GM12878 (cell line): Measurements from ENCODE around the gene DCST1. TPM values are rescaled to one million over a fixed set of nuclear protein-coding genes. Genes with fewer than 3 reads are reported as not detected.
A peak's percentile ranks its signal among the peaks of the same experiment; 100 is the strongest.

Source experiments
- ATAC-seq: fragments of 200-7000 bp; cut with Tn5 transposase; 3 replicates; pipeline ENCODE4 v1.9.1; 2020; ENCODE audit warnings: mild to moderate bottlenecking, moderate library complexity
- BruUV-seq: library from RNA; stranded (reverse); fragments of 400-500 nt; replicated peaks from 2 replicates; lab custom pipeline; 2021; lab: Mats Ljungman, UMichigan
- CTCF ChIA-PET: fragments of 300-600 bp; sonication (Branson Sonifier 250); formaldehyde crosslinking; extraction: SDS; loops from one replicate; lab custom pipeline; 2021; ENCODE audit warnings: inconsistent platforms; lab: Yijun Ruan, JAX
- POLR2A ChIA-PET: fragments of 350-600 bp; formaldehyde crosslinking; extraction: SDS; loops from one replicate; lab custom pipeline; 2021; ENCODE audit warnings: inconsistent platforms; lab: Charles Lee
- RAD21 ChIA-PET: fragments of 300-600 bp; sonication (Branson Sonifier 250); formaldehyde crosslinking; loops from one replicate; lab custom pipeline; 2023; ENCODE audit warnings: antibody characterized with exemption; ENCODE audit not compliant: unreplicated experiment; lab: Charles Lee
- SMC1A ChIA-PET: fragments of 300-600 bp; sonication (Branson Sonifier 250); formaldehyde crosslinking; loops from one replicate; lab custom pipeline; 2023; ENCODE audit not compliant: unreplicated experiment, uncharacterized antibody; lab: Charles Lee
- DNase-seq: peaks from one replicate; pipeline ENCODE4 v3.0.0-alpha.2; 2011; ENCODE audit warnings: low read depth, low spot score
- FAIRE-seq: peaks from 3 replicates; lab custom pipeline; 2011; peaks lifted over from hg19 to GRCh38; lab: Jason Lieb, UNC
- H2AFZ ChIP-seq: 2 replicates; pipeline ENCODE4 v1.6.0; 2011; ENCODE audit warnings: low read depth, low read length, control low read depth; ENCODE audit not compliant: control insufficient read depth
- H3K27ac ChIP-seq: 2 replicates; pipeline ENCODE4 v1.5.1; 2011; ENCODE audit warnings: control low read depth; ENCODE audit not compliant: control insufficient read depth, insufficient read depth
- H3K27me3 ChIP-seq, 2 experiments: replicated peaks in 1 of 2; 2 replicates each; pipeline versions ENCODE4 v1.6.0 to v1.6.1; 2011; ENCODE audit warnings: low read length in 1 of 2; ENCODE audit not compliant: control insufficient read depth in 2 of 2, insufficient read depth in 2 of 2
- H3K36me3 ChIP-seq, 2 experiments: 2 replicates each; pipeline ENCODE4 v1.5.1; 2011; ENCODE audit warnings: low read length in 1 of 2; ENCODE audit not compliant: control insufficient read depth in 2 of 2, insufficient read depth in 2 of 2
- H3K4me1 ChIP-seq: 2 replicates; pipeline ENCODE4 v1.6.1; 2011; ENCODE audit warnings: mild to moderate bottlenecking, low read length, moderate library complexity, mixed read lengths; ENCODE audit not compliant: control insufficient read depth, insufficient read depth
- H3K4me2 ChIP-seq: 2 replicates; pipeline ENCODE4 v1.6.0; 2011; ENCODE audit warnings: control low read depth; ENCODE audit not compliant: control insufficient read depth, insufficient read depth
- H3K4me3 ChIP-seq: fragments of 200-600 bp; sonication (generic); 2 replicates; pipeline ENCODE4 v1.5.1; 2016
- H3K79me2 ChIP-seq: 2 replicates; pipeline ENCODE4 v1.6.0; 2011; ENCODE audit warnings: low read length; ENCODE audit not compliant: control insufficient read depth, insufficient read depth
- H3K9ac ChIP-seq: 2 replicates; pipeline ENCODE4 v1.8.0; 2011; ENCODE audit warnings: low read length, control low read depth, mixed read lengths; ENCODE audit not compliant: control insufficient read depth, insufficient read depth
- H3K9me3 ChIP-seq: replicated peaks from 3 replicates; pipeline ENCODE4 v1.5.1; 2011; ENCODE audit warnings: mild to moderate bottlenecking, low read length; ENCODE audit not compliant: control insufficient read depth, insufficient read depth
- H4K20me1 ChIP-seq: 2 replicates; pipeline ENCODE4 v1.6.0; 2011; ENCODE audit not compliant: control insufficient read depth, insufficient read depth
- BCL11A ChIP-seq: IDR thresholded peaks from 2 replicates; pipeline ENCODE4 v1.6.1; 2011; ENCODE audit warnings: low read depth, low read length
- CBX3 ChIP-seq: fragments of 200-600 bp; sonication (generic); IDR thresholded peaks from 2 replicates; pipeline ENCODE4 v1.6.1; 2016; ENCODE audit warnings: low read depth, borderline replicate concordance
- DPF2 ChIP-seq: fragments of 450-650 bp; IDR thresholded peaks from 2 replicates; pipeline ENCODE4 v1.6.1; 2017; ENCODE audit warnings: mild to moderate bottlenecking
- GATAD2B ChIP-seq: fragments of 450-650 bp; conservative IDR thresholded peaks from 2 replicates; pipeline ENCODE4 v1.6.1; 2017; ENCODE audit warnings: low read depth, mild to moderate bottlenecking, moderate library complexity
- HDGF ChIP-seq: fragments of 450-650 bp; IDR thresholded peaks from 2 replicates; pipeline ENCODE4 v1.6.1; 2016; ENCODE audit warnings: antibody characterized with exemption
- IKZF2 ChIP-seq, 2 experiments: fragments of 450-650 bp; IDR thresholded peaks; 2 replicates each; pipeline ENCODE4 v1.6.1; 2017; ENCODE audit warnings: mild to moderate bottlenecking in 2 of 2, moderate library complexity in 2 of 2
- MTA2 ChIP-seq: fragments of 450-650 bp; IDR thresholded peaks from 2 replicates; pipeline ENCODE4 v1.6.1; 2016; ENCODE audit warnings: low read depth, mild to moderate bottlenecking, moderate library complexity
- MYB ChIP-seq: fragments of 150-350 bp; IDR thresholded peaks from 2 replicates; pipeline ENCODE4 v1.6.1; 2014; ENCODE audit warnings: mild to moderate bottlenecking, low read depth, low read length, borderline replicate concordance
- NFXL1 ChIP-seq: fragments of 450-650 bp; IDR thresholded peaks from 2 replicates; pipeline ENCODE4 v1.6.1; 2017; ENCODE audit warnings: antibody characterized with exemption, mild to moderate bottlenecking, borderline replicate concordance
- SMAD1 ChIP-seq: fragments of 450-650 bp; IDR thresholded peaks from 2 replicates; pipeline ENCODE4 v1.6.1; 2018; ENCODE audit warnings: mild to moderate bottlenecking, low read depth; ENCODE audit not compliant: partially characterized antibody
- TCF3 ChIP-seq: IDR thresholded peaks from 2 replicates; pipeline ENCODE4 v1.6.1; 2012; ENCODE audit warnings: low read depth, mild to moderate bottlenecking, low read length, borderline replicate concordance; ENCODE audit not compliant: insufficient read depth
- ZNF207 ChIP-seq: fragments of 450-650 bp; IDR thresholded peaks from 2 replicates; pipeline ENCODE4 v1.6.1; 2014; ENCODE audit warnings: antibody characterized with exemption, mild to moderate bottlenecking, borderline replicate concordance
- WGBS: methylation state at CpG from one replicate; pipeline ENCODE4 v1.1.6; 2016; ENCODE audit warnings: low lambda C conversion rate; ENCODE audit not compliant: insufficient replicate concordance, insufficient coverage; ENCODE audit errors: missing lambda C conversion rate; 5-methylcytosine and 5-hydroxymethylcytosine counted together
- in situ Hi-C: fragments of 300-500 bp; cut with MboI; formaldehyde crosslinking; loops from 9 replicates; pipeline ENCODE4 v1.14.3; 2018; ENCODE audit warnings: mixed read lengths
- intact Hi-C: fragments of 100-400 bp; cut with micrococcal nuclease; formaldehyde crosslinking; loops from one replicate; pipeline ENCODE4 v1.14.2; 2022; ENCODE audit not compliant: unreplicated experiment
- polyA plus RNA-seq, 11 experiments: library from polyadenylated mRNA; depleted of rRNA in 4 of 11; unstranded in 6 of 11; stranded (reverse) in 5 of 11; fragments of >200 nt; fragmentation: Nextera tagmentation in 4 of 11; fragmentation: Illumina TruSeq in 1 of 11; extraction: Ambion mirVana in 4 of 11; extraction: Trizol in 1 of 11; gene quantifications; 1 replicate in 1 of 11; 2 replicates in 10 of 11; pipeline versions ENCODE4 v1.2.1 to v1.2.3, GENCODE V29; 2011 to 2016; ENCODE audit warnings: inconsistent platforms in 2 of 11, missing spikeins in 2 of 11, low read depth in 1 of 11
- total RNA-seq, 4 experiments: library from RNA; depleted of rRNA in 3 of 4; stranded (reverse); fragments of >200 nt in 3 of 4; fragmentation: Illumina TruSeq in 1 of 4; extraction: Trizol in 1 of 4; gene quantifications; 2 replicates each; pipeline versions ENCODE4 v1.2.1 to v1.2.3, GENCODE V29; 2013 to 2021
- TF ChIP-seq, protein P1 (sequence below): fragments of 450-650 bp; IDR thresholded peaks from 2 replicates; pipeline ENCODE4 v1.6.1; 2016; ENCODE audit warnings: mild to moderate bottlenecking, moderate library complexity, borderline replicate concordance
- TF ChIP-seq, protein P2 (sequence below): fragments of 450-650 bp; IDR thresholded peaks from 2 replicates; pipeline ENCODE4 v1.6.1; 2017; ENCODE audit warnings: mild to moderate bottlenecking
- TF ChIP-seq, protein P3 (sequence below): fragments of 450-650 bp; IDR thresholded peaks from 2 replicates; pipeline ENCODE4 v1.6.1; 2016; ENCODE audit warnings: mild to moderate bottlenecking

Gene DCST1
- total and polyA plus RNA-seq, 10 of the 15 experiments (the other 5 are each of a cell fraction or from before 2014, with no cell fraction given), result not detected

DNA sequence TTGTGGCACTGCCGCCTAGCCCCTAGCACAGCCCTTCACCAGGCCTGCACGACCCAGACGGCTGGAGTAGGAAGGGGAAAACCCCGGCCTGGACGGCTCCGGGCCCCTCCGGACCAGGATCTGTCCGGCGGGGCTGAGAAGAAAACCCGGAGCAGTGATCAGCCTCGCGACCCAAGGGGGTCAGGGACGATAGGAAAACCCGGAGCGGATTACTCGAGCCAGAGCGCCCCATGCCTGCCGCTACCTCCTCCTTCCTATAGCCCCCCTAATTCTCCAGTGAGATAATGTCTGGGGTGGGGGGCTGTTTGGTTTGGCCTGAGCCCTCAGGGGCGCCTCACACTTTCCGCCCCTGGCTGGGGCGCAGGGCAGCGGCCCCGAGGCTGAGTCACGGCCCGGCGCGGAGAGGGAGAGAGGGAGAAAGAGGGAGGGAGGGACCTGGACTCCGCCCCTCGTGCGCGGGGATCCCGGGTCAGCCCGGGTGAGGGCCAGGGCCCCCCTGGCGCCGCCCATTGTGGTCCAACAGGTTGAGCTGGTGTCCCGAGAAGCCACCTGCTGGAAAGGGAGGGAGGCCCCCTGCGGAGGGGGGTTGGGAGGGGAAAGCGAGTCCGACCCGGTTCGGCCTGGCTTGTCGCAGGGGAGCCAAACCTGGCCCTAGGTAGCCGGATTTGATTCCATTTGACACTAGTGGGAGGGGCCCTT is 32.7 kb upstream of the DCST1 start:
- Histone ChIP-seq H3K36me3 (no peaks in the 10 kb centered on the region), H3K4me2 (peak overlapping the region; percentile 36), H4K20me1 (no peaks in the 10 kb centered on the region), H3K27me3 (no peaks in the 10 kb centered on the region), H2AFZ (peak overlapping the region; percentile 79), H3K9ac (peak overlapping the region; percentile 66; the same call in 1 of the 2 replicates), H3K27ac (peak overlapping the region; percentile 79), H3K4me3 (peak overlapping the region; percentile 98), H3K79me2 (peaks cover 36% of the 10 kb centered on the region), H3K4me1 (peaks cover 29% of the 10 kb centered on the region), H3K9me3 (no peaks in the 10 kb centered on the region)
- ATAC-seq (peak; percentile 57), FAIRE-seq (peak; percentile 23), DNase-seq (peak; percentile 41)
- no TSS peak for BruUV-seq
- SMC1A ChIA-PET, result interaction anchor here (0.8 to 8.1 kb wide), 7 partner anchors 16 to 84 kb away, joined by 3 to 69 read pairs (median 4); partner anchors contain the start of gene FLAD1
- WGBS, result under 1% methylated on average over 37 of the region's 43 CpGs
- intact Hi-C loops, result loop anchor here (2.0 to 5.0 kb wide), 2 partner anchors 39 to 64 kb away; partner anchors contain the start of genes PMVK and PYGO2
- CTCF ChIA-PET, result interaction anchor here (0.6 to 11.0 kb wide), 13 partner anchors 9 to 134 kb away, joined by 3 to 226 read pairs (median 6); partner anchors contain the start of genes CKS1B, FLAD1, KCNN3 and PBXIP1
- RAD21 ChIA-PET, result interaction anchor here (0.8 to 2.1 kb wide), 11 partner anchors 13 to 122 kb away, joined by 3 to 24 read pairs (median 7); partner anchors contain the start of genes FLAD1, PBXIP1 and SHC1
- in situ Hi-C loops, result no loop called here
- POLR2A ChIA-PET, result interaction anchor here (0.5 to 3.4 kb wide), 10 partner anchors 16 to 279 kb away, joined by 3 to 36 read pairs (median 4); partner anchors contain the start of genes ADAM15, CKS1B, FLAD1 and PMVK
- TF ChIP-seq GATAD2B (peak; percentile 93), BCL11A (peak; percentile 26; the same call in 1 of the 2 replicates), CBX3 (no peak), TCF3 (0 out of 2 replicates have a peak, but pooled peaks have one; percentile 16), HDGF (peak; percentile 42; the same call in 1 of the 2 replicates), DPF2 (peak; percentile 83), NFXL1 (no peak), MYB (no peak), IKZF2 (IDR thresholded peaks at IDR 0.05) (peak; percentile 74 to 76), MTA2 (peak; percentile 51; the same call in 1 of the 2 replicates), ZNF207 (peak; percentile 87; the same call in 1 of the 2 replicates), SMAD1 (no peak)
- TF ChIP-seq, protein P1, sequence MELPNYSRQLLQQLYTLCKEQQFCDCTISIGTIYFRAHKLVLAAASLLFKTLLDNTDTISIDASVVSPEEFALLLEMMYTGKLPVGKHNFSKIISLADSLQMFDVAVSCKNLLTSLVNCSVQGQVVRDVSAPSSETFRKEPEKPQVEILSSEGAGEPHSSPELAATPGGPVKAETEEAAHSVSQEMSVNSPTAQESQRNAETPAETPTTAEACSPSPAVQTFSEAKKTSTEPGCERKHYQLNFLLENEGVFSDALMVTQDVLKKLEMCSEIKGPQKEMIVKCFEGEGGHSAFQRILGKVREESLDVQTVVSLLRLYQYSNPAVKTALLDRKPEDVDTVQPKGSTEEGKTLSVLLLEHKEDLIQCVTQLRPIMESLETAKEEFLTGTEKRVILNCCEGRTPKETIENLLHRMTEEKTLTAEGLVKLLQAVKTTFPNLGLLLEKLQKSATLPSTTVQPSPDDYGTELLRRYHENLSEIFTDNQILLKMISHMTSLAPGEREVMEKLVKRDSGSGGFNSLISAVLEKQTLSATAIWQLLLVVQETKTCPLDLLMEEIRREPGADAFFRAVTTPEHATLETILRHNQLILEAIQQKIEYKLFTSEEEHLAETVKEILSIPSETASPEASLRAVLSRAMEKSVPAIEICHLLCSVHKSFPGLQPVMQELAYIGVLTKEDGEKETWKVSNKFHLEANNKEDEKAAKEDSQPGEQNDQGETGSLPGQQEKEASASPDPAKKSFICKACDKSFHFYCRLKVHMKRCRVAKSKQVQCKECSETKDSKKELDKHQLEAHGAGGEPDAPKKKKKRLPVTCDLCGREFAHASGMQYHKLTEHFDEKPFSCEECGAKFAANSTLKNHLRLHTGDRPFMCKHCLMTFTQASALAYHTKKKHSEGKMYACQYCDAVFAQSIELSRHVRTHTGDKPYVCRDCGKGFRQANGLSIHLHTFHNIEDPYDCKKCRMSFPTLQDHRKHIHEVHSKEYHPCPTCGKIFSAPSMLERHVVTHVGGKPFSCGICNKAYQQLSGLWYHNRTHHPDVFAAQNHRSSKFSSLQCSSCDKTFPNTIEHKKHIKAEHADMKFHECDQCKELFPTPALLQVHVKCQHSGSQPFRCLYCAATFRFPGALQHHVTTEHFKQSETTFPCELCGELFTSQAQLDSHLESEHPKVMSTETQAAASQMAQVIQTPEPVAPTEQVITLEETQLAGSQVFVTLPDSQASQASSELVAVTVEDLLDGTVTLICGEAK, result peak; percentile 78; the same call in 1 of the 2 replicates
- TF ChIP-seq, protein P2, sequence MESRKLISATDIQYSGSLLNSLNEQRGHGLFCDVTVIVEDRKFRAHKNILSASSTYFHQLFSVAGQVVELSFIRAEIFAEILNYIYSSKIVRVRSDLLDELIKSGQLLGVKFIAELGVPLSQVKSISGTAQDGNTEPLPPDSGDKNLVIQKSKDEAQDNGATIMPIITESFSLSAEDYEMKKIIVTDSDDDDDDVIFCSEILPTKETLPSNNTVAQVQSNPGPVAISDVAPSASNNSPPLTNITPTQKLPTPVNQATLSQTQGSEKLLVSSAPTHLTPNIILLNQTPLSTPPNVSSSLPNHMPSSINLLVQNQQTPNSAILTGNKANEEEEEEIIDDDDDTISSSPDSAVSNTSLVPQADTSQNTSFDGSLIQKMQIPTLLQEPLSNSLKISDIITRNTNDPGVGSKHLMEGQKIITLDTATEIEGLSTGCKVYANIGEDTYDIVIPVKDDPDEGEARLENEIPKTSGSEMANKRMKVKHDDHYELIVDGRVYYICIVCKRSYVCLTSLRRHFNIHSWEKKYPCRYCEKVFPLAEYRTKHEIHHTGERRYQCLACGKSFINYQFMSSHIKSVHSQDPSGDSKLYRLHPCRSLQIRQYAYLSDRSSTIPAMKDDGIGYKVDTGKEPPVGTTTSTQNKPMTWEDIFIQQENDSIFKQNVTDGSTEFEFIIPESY, result 0 out of 2 replicates have a peak, but pooled peaks have one; percentile 29
- TF ChIP-seq, protein P3, sequence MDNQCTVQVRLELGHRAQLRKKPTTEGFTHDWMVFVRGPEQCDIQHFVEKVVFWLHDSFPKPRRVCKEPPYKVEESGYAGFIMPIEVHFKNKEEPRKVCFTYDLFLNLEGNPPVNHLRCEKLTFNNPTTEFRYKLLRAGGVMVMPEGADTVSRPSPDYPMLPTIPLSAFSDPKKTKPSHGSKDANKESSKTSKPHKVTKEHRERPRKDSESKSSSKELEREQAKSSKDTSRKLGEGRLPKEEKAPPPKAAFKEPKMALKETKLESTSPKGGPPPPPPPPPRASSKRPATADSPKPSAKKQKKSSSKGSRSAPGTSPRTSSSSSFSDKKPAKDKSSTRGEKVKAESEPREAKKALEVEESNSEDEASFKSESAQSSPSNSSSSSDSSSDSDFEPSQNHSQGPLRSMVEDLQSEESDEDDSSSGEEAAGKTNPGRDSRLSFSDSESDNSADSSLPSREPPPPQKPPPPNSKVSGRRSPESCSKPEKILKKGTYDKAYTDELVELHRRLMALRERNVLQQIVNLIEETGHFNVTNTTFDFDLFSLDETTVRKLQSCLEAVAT, result peak; percentile 41; the same call in 1 of the 2 replicates
